MCF 10A (cell line): ENCODE data around the gene ZNF200. TPM values are rescaled to one million over a fixed set of nuclear protein-coding genes. Genes with fewer than 3 reads are reported as not detected.
"Not testable (repeated sequence)": the region's sequence is repeated elsewhere in the genome, so short reads cannot be mapped to it uniquely, and the experiment has no call there.

Experiments used
- BruUV-seq: library from RNA; stranded (reverse); fragments of 400-500 nt; replicated peaks from 2 replicates; lab custom pipeline; 2021; lab: Mats Ljungman, UMichigan
- CTCF ChIA-PET: fragments of 300-600 bp; sonication (Branson Sonifier 250); formaldehyde crosslinking; extraction: SDS; loops from one replicate; lab custom pipeline; 2021; ENCODE audit warnings: antibody characterized with exemption, inconsistent platforms; lab: Yijun Ruan, JAX
- POLR2A ChIA-PET: fragments of 300-600, 350-650 bp; sonication (Branson Sonifier 250); formaldehyde crosslinking; extraction: SDS; loops from one replicate; lab custom pipeline; 2020; ENCODE audit warnings: antibody characterized with exemption, inconsistent platforms; lab: Yijun Ruan, JAX
- DNase-seq: peaks from one replicate; pipeline ENCODE4 v3.0.0-alpha.2; 2018; ENCODE audit not compliant: unreplicated experiment
- H3K27ac Mint-ChIP-seq: one replicate; pipeline ENCODE4 v1.8.0; 2022; ENCODE audit warnings: mild to moderate bottlenecking, low read depth, mixed read lengths; ENCODE audit not compliant: unreplicated experiment
- H3K27me3 Mint-ChIP-seq: one replicate; pipeline ENCODE4 v1.8.0; 2022; ENCODE audit warnings: mixed read lengths; ENCODE audit not compliant: insufficient read depth, unreplicated experiment
- H3K36me3 Mint-ChIP-seq: one replicate; pipeline ENCODE4 v1.8.0; 2022; ENCODE audit warnings: mild to moderate bottlenecking, moderate library complexity, mixed read lengths; ENCODE audit not compliant: insufficient read depth, unreplicated experiment
- H3K4me1 Mint-ChIP-seq: one replicate; pipeline ENCODE4 v1.8.0; 2022; ENCODE audit warnings: mixed read lengths; ENCODE audit not compliant: insufficient read depth, unreplicated experiment
- H3K4me3 Mint-ChIP-seq: one replicate; pipeline ENCODE4 v1.8.0; 2022; ENCODE audit warnings: mild to moderate bottlenecking, moderate library complexity, mixed read lengths; ENCODE audit not compliant: unreplicated experiment
- H3K9me3 Mint-ChIP-seq: one replicate; pipeline ENCODE4 v1.8.0; 2022; ENCODE audit warnings: mixed read lengths; ENCODE audit not compliant: unreplicated experiment
- CTCF ChIP-seq: fragments of 200-600 bp; IDR thresholded peaks from one replicate; pipeline ENCODE4 v1.8.0; 2022; ENCODE audit warnings: antibody characterized with exemption, mild to moderate bottlenecking; ENCODE audit not compliant: unreplicated experiment
- intact Hi-C: fragments of 100-400 bp; cut with micrococcal nuclease; formaldehyde crosslinking; loops from 2 replicates; pipeline ENCODE4 v1.14.1; 2022
- total RNA-seq: library from RNA; stranded (reverse); gene quantifications from 2 replicates; pipeline ENCODE4 v1.2.3, GENCODE V29; 2022

ZNF200 gene
- total RNA-seq, 1 experiment from 2014 or later, result 6.6 TPM

GRCh38 chr16:3182608-3183444, 52.1 kb downstream of the ZNF200 start:
- BruUV-seq, result no TSS peak
- peak overlapping the region; percentile 87 for H3K27ac Mint-ChIP-seq
- peaks cover 6% of the 10 kb centered on the region for H3K4me1 Mint-ChIP-seq
- no peaks in the 10 kb centered on the region for H3K9me3 Mint-ChIP-seq
- ChIA-PET POLR2A (interaction anchor here (0.7 to 2.2 kb wide), 14 partner anchors 9 to 261 kb away, joined by 3 to 7 read pairs (median 3); partner anchors contain the start of genes NAA60, ZNF174, ZNF213 and ZNF597), CTCF (interaction anchor here (0.5 to 2.2 kb wide), 15 partner anchors 11 to 685 kb away, joined by 3 to 9 read pairs (median 3); partner anchors contain the start of genes NAA60, ZNF213 and ZNF597)
- H3K4me3 Mint-ChIP-seq, result peak overlapping the region; percentile 87
- no peaks in the 10 kb centered on the region for H3K27me3 Mint-ChIP-seq
- TF ChIP-seq CTCF, result no peak
- intact Hi-C loops, result loop anchor here (1.0 to 2.0 kb wide), 4 partner anchors 99 to 317 kb away; partner anchors contain the start of genes ZNF174 and ZSCAN32
- H3K36me3 Mint-ChIP-seq, result peaks cover 19% of the 10 kb centered on the region
- DNase-seq, result peak; percentile 72

GRCh38 chr16:3182293-3182607, 52.7 kb downstream of the ZNF200 start:
- ChIA-PET POLR2A (interaction anchor here (0.7 to 2.2 kb wide), 11 partner anchors 10 to 261 kb away, joined by 3 to 7 read pairs (median 3); partner anchors contain the start of genes NAA60, ZNF174, ZNF213 and ZNF597), CTCF (interaction anchor here (0.5 to 1.7 kb wide), 6 partner anchors 14 to 398 kb away, joined by 3 to 9 read pairs (median 4); no protein-coding TSS in a partner anchor)
- Mint-ChIP-seq H3K4me3 (peak overlapping the region; percentile 87), H3K36me3 (peaks cover 19% of the 10 kb centered on the region), H3K27ac (peak overlapping the region; percentile 87)
- intact Hi-C loops, result loop anchor here (2.0 kb wide), 1 partner anchor 219 kb away; the partner anchor contains the start of genes ZNF174 and ZSCAN32
- DNase-seq, H3K27me3 Mint-ChIP-seq, H3K4me1 Mint-ChIP-seq, BruUV-seq, H3K9me3 Mint-ChIP-seq: not testable (repeated sequence)

GRCh38 chr16:3180445-3180878, 54.5 kb downstream of the ZNF200 start:
- Mint-ChIP-seq H3K27me3 (no peaks in the 10 kb centered on the region), H3K27ac (no peak overlapping the region), H3K36me3 (peaks cover 26% of the 10 kb centered on the region), H3K4me3 (no peak overlapping the region), H3K4me1 (peaks cover 6% of the 10 kb centered on the region), H3K9me3 (no peaks in the 10 kb centered on the region)
- no peak for TF ChIP-seq CTCF
- no TSS peak for BruUV-seq
- no peak for DNase-seq
- POLR2A ChIA-PET, result interaction anchor here (0.7 kb wide), 1 partner anchor 707 kb away, joined by 3 read pairs; no protein-coding TSS in a partner anchor
- intact Hi-C loops, result no loop called here
- CTCF ChIA-PET, result no interaction called here

GRCh38 chr16:3179651-3180050, 55.3 kb downstream of the ZNF200 start:
- intact Hi-C loops, result no loop called here
- H3K36me3 Mint-ChIP-seq, result peaks cover 27% of the 10 kb centered on the region

More at GRCh38 chr16:3179651-3180050, 55.3 kb downstream of the ZNF200 start:
- no peak overlapping the region for H3K27ac Mint-ChIP-seq
- no peak overlapping the region for H3K4me3 Mint-ChIP-seq
- CTCF ChIA-PET, result interaction anchor here (1.0 kb wide), 1 partner anchor 50 kb away, joined by 3 read pairs; no protein-coding TSS in a partner anchor
- DNase-seq, result no peak
- no peaks in the 10 kb centered on the region for H3K9me3 Mint-ChIP-seq
- BruUV-seq, result no TSS peak
- H3K4me1 Mint-ChIP-seq, result peaks cover 6% of the 10 kb centered on the region
- TF ChIP-seq CTCF, result no peak
- POLR2A ChIA-PET, result interaction anchor here (0.6 to 0.7 kb wide), 2 partner anchors 278 to 706 kb away, joined by 3 read pairs; no protein-coding TSS in a partner anchor
- no peaks in the 10 kb centered on the region for H3K27me3 Mint-ChIP-seq
